GM18502 (cell line): Measurements from ENCODE around the gene SREBF2.

Source experiments
- ATAC-seq: cut with Tn5 transposase; IDR thresholded peaks from one replicate; pipeline ENCODE4 v1.9.1; 2021; ENCODE audit warnings: mild to moderate bottlenecking; ENCODE audit not compliant: unreplicated experiment, poor library complexity

SREBF2 gene

GRCh38 chr22:41906822-41907221 lies 73.9 kb downstream of the SREBF2 start:
- ATAC-seq, result no peak

GRCh38 chr22:41907436-41908401 lies 74.8 kb downstream of the SREBF2 start:
- no peak for ATAC-seq

GRCh38 chr22:41908411-41909309 lies 75.8 kb downstream of the SREBF2 start:
- ATAC-seq, result no peak

- no peak for ATAC-seq
These were observed 76.6 kb downstream of the SREBF2 start for GRCh38 chr22:41909310-41910049.

- ATAC-seq, result no peak
These were observed 77.4 kb downstream of the SREBF2 start for GRCh38 chr22:41910050-41911000.

- ATAC-seq, result no peak
These were observed 78.2 kb downstream of the SREBF2 start for GRCh38 chr22:41911001-41911611.

GRCh38 chr22:41912338-41913039 lies 79.6 kb downstream of the SREBF2 start:
- no peak for ATAC-seq

- no peak for ATAC-seq
These were observed 80.3 kb downstream of the SREBF2 start for GRCh38 chr22:41913040-41913719.

- no peak for ATAC-seq
These were observed 81.1 kb downstream of the SREBF2 start for GRCh38 chr22:41913842-41914534.

GRCh38 chr22:41914611-41915034 lies 81.7 kb downstream of the SREBF2 start:
- ATAC-seq, result no peak

GRCh38 chr22:41915035-41915785 lies 82.3 kb downstream of the SREBF2 start, which contains the start of gene SHISA8:
TSS of gene SHISA8 (minus strand) at chr22:41915074. CDS start at chr22:41914667, 407 bp downstream.
- no peak for ATAC-seq

- ATAC-seq, result no peak
These were observed 83.0 kb downstream of the SREBF2 start for GRCh38 chr22:41915786-41916493.

- ATAC-seq, result no peak
These were observed 83.9 kb downstream of the SREBF2 start for GRCh38 chr22:41916745-41917358.

- ATAC-seq, result no peak
These were observed 84.5 kb downstream of the SREBF2 start for GRCh38 chr22:41917375-41917902.
